ENCODE measurements around the gene SAP30BP. TPM values are rescaled to one million over a fixed set of nuclear protein-coding genes. Genes with fewer than 3 reads are reported as not detected.

Gene SAP30BP
- total RNA-seq, 4 donors from 2014 or later = 33.9 to 72.7 (median 44.4) TPM

DNA sequence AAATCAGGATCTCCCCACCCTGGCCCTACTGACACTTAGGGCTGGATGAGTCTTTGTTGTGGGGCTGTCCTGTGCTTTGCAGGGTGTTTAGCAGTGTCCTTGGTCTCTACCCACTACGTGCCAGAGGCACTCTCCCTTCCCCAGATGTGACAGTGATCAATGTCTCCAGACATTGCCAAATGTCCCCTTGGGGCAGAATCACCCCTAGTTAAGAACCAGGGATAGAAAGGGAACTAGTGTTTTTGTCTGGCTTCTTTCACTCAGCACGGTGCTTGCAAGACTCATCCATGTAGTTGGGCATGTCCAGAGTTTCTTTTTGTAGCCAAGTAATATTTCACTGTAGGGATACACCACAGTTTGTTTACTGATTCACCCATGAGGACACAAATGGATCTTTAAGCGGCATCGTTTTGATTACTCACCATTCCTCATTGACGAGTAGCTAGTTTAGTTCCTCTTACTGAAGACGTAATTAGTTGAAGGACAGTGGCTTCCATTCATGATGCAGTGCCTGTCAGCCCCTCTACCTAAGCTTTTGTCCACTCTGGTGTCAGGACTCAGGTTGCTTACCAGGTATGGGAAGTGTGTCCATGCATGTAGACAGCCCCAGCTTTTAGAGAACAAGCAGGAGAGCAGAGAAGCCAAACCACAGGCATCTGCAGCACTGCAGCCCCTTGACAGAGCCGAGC, 28.1 kb downstream of the SAP30BP start:
- Histone ChIP-seq H3K36me3 (peaks cover 0 to 71% (median 10%) of the 10 kb centered on the region in 3 donors), H3K4me1 (peaks cover 52 to 100% (median 96%) of the 10 kb centered on the region in 3 donors), H3K27ac (peak overlapping the region; percentile 83 to 90 (median 86)), H3K27me3 (no peaks in the 10 kb centered on the region), H3K4me3 (no peak overlapping the region), H3K9me3 (no peaks in the 10 kb centered on the region)
- intact Hi-C loops (cut with DNase I) = no loop called here
- DNase-seq = no peak
- 21 to 41% methylated on average over 6 of the region's 7 CpGs for WGBS, 2 donors
- TF ChIP-seq, protein P1, sequence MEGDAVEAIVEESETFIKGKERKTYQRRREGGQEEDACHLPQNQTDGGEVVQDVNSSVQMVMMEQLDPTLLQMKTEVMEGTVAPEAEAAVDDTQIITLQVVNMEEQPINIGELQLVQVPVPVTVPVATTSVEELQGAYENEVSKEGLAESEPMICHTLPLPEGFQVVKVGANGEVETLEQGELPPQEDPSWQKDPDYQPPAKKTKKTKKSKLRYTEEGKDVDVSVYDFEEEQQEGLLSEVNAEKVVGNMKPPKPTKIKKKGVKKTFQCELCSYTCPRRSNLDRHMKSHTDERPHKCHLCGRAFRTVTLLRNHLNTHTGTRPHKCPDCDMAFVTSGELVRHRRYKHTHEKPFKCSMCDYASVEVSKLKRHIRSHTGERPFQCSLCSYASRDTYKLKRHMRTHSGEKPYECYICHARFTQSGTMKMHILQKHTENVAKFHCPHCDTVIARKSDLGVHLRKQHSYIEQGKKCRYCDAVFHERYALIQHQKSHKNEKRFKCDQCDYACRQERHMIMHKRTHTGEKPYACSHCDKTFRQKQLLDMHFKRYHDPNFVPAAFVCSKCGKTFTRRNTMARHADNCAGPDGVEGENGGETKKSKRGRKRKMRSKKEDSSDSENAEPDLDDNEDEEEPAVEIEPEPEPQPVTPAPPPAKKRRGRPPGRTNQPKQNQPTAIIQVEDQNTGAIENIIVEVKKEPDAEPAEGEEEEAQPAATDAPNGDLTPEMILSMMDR (IDR thresholded peaks at IDR 0.05) = no peak
- TF ChIP-seq POLR2A (IDR thresholded peaks at IDR 0.05) = no peak

DNA sequence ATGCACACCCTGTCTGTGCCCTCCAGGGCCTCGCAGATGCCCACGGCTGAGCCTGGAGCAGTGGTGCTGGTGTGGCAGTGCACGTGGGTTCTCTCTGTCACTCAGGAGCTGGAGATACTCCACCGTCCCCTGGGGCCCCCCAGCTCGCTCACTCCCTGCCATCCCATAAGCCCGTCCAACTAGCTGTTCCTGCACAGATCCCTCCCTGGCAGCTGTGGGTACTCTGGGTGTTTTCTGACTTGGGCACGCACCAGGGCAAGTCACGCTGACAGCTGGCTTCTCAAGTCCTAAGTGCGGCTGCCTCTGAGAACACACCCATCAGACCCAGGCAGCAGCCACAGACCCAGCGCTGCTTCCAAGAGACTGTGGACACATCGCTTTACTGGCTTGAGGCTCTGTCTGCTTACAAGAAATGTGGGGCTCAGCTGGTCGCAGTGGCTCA, 28.7 kb downstream of the SAP30BP start:
- no peak for DNase-seq
- H3K4me1 ChIP-seq = peaks cover 49 to 100% (median 94%) of the 10 kb centered on the region in 3 donors
- H3K27me3 ChIP-seq = no peaks in the 10 kb centered on the region
- peak overlapping the region; percentile 83 to 90 (median 86) for H3K27ac ChIP-seq
- intact Hi-C loops (cut with DNase I) = no loop called here
- 27 to 64% methylated on average over 2 to 3 of the region's 12 CpGs for WGBS, 2 donors
- no peaks in the 10 kb centered on the region for H3K9me3 ChIP-seq
- no peak overlapping the region for H3K4me3 ChIP-seq
- TF ChIP-seq, protein P1 (IDR thresholded peaks at IDR 0.05) = no peak
- peak in 2 of 4 donors; percentile 24 to 32 for TF ChIP-seq POLR2A (IDR thresholded peaks at IDR 0.05)
- H3K36me3 ChIP-seq = peaks cover 0 to 71% (median 15%) of the 10 kb centered on the region in 3 donors

DNA sequence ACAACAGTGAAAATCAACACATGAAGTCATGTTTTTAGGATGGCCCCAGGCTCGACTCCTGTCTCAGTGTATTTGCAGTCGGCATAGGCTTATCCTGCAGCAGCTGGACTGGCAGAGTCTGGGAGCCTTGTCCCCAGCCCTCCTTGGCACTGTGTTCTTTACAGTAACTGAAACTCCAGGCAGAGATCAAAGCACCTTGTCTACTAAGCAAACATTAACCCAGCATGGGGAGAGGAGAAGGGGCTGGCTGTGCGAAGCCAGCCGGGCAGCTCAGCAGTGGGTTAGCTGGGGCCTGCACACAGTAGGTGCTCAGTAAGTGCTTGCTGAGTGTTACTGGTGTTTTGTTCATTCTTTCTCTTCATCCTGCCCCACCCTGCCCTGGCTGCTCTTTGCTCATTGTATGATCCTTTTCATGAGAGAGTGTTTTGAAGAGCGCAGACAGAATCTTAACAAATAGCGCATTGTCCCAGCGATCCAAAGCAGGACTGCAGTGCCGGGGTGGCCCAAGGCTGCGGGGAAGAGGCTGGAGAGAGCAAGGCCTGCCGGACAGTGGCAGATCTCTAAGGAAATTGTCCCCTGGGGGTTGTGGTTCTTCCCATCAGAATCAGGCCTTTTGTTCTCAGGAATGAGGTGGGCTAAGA, 30.6 kb downstream of the SAP30BP start:
- H3K9me3 ChIP-seq = no peaks in the 10 kb centered on the region
- WGBS, 2 donors = 41 to 74% methylated on average over 8 to 10 of the region's 10 CpGs
- H3K36me3 ChIP-seq = peaks cover 3 to 71% (median 24%) of the 10 kb centered on the region in 3 donors
- peaks cover 48 to 95% (median 85%) of the 10 kb centered on the region in 3 donors for H3K4me1 ChIP-seq
- no peak for DNase-seq
- no peaks in the 10 kb centered on the region for H3K27me3 ChIP-seq
- intact Hi-C loops (cut with DNase I) = no loop called here
- peak overlapping the region; percentile 83 to 92 (median 86) for H3K27ac ChIP-seq
- H3K4me3 ChIP-seq = no peak overlapping the region
- TF ChIP-seq, protein P1 (IDR thresholded peaks at IDR 0.05) = no peak
- TF ChIP-seq POLR2A (IDR thresholded peaks at IDR 0.05) = no peak

DNA sequence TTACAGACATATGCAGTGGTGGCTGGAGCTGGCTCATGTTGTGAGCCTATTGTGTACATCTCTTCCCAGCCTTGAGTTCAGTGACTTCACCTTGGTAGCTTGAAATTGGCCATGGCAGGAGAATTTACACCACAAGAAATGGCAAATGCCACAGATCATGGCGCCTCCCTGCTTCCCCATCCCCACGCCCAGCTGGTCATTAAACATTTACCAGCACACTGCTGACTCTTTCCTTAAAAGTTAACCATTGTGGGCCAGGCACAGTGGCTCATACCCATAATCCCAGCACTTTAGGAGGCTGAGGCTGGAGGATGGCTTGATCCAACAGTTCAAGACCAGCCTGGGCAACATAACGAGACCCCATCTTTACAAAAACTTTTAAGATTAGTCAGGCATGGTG, 31.5 kb downstream of the SAP30BP start:
- no peak for DNase-seq
- Histone ChIP-seq H3K36me3 (peaks cover 12 to 71% (median 32%) of the 10 kb centered on the region in 3 donors), H3K27me3 (no peaks in the 10 kb centered on the region), H3K4me3 (no peak overlapping the region), H3K9me3 (no peaks in the 10 kb centered on the region), H3K27ac (peak overlapping the region; percentile 83 to 92 (median 86)), H3K4me1 (peaks cover 44 to 86% (median 76%) of the 10 kb centered on the region in 3 donors)
- intact Hi-C loops (cut with DNase I) = no loop called here
- TF ChIP-seq, protein P1 (IDR thresholded peaks at IDR 0.05) = no peak
- 83 to 90% methylated on average over 3 of the region's 3 CpGs for WGBS, 2 donors

DNA sequence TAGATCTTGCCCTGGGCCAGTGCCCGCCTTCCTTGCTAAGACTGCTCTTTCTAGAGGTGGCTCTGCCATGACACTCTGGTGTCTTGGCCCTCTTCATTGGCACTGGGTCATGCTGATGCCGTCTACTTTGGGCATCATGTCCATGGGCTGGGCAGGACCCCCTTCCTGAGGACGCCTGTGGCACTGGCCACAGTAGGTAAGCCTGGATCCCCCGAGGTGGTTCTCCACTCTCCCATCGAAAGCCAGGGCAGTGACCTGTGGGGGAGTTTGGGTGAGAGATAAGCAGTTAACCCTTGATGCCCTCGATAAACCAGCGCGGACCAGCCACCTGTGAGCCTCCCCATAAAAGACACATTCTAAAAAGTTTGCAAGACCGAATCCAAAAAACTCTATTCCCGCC, 34.1 kb downstream of the SAP30BP start:
- 86 to 98% methylated on average over 5 to 10 of the region's 10 CpGs for WGBS, 2 donors
- DNase-seq = no peak
- intact Hi-C loops (cut with DNase I) = no loop called here
- Histone ChIP-seq H3K9me3 (no peaks in the 10 kb centered on the region), H3K4me3 (no peak overlapping the region), H3K27me3 (no peaks in the 10 kb centered on the region), H3K4me1 (peaks cover 25 to 76% (median 55%) of the 10 kb centered on the region in 3 donors), H3K27ac (peak overlapping the region; percentile 83 to 92 (median 86)), H3K36me3 (peaks cover 31 to 77% (median 47%) of the 10 kb centered on the region in 3 donors)
- TF ChIP-seq, protein P1 (IDR thresholded peaks at IDR 0.05) = no peak
- no peak for TF ChIP-seq POLR2A (IDR thresholded peaks at IDR 0.05)

Data from esophagus squamous epithelium (tissue), 5 donors.